ENCODE results near the gene CETP.
"Not testable (repeated sequence)": the region's sequence is repeated elsewhere in the genome, so short reads cannot be mapped to it uniquely, and the experiment has no call there.

Gene CETP

DNA sequence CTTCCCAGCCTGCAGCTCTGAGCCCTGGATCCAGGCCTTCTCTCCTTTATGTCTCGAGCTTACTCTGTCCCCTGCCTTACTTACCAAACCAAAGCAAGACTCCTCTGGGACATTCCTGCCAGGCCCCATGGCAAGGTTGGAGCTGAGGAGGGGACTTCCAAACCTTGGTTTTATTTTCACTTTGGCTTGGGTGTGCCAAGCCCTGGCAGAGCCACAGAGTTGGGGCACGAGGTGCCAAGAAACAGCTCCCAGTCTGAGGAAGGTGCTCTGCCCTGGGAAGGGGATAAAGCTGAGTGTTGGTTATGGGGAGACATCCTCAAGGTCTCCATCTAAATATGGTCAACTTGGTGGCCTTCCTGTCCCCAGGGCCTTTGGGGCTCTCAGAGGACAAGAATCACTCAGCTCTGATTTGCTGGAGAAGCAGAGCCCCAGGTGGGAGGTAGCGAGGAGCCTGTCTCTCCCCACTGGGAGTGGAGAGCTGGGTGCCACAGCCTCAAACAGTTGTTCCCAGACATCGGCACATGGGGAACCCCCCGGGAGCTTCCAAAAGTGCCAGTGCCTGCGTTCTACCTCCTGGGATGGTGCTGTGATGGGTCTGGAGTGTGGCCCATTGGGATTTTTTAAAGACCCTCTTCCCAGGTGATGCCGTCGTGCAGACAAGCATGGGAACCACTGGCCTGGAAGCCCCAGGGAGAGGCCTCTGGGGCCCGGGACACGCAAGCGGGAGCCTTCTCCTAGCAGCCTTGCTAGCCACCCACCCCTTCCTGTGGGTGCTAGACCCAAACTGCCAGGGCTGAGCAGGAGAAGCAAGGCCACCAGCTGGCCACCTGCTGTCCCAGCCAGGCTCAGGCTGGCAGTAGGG, 37.9 kb downstream of the CETP start:
- DNase-seq: no peak

DNA sequence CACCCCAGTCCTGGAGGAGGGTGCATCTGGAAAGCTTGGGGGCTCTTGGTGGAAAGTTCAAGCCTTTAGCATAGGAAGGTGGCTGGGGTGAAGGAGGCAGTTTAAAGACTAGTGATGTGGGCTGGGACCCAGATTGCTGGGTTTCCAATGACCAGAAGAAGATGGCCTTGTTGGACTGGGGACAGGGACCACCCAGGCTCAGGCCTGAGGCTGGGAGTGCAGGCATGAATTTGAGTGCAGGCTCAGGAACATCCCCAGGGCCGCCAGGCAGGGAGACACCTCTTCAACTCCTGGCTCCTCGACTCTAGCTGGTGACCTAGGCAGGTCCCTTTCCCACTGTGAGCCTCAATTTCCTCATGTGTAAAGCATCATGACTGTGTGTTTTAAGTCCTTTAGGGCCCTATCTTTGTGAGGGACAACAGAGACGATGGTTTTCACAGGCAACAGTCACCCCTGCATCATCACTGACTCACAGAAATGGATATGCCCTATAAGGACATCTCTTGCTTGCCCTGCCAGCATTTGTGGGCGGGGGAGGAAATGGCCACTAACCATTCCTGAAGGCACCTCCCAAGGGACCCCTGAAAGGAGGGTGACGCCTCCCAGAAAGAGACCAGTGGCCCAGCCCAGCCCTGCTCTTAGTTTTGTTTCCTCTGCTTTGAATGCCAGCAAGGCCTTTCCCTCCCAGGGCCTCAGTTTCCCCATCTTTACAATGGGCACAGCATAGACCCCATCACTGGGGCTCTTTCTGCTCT, 38.7 kb downstream of the CETP start:
- DNase-seq: peak; percentile 99

GRCh38 chr16:57001026-57001679, 39.4 kb downstream of the CETP start:
- DNase-seq: no peak

GRCh38 chr16:57003439-57004386, 42.0 kb downstream of the CETP start:
- no peak for DNase-seq

DNA sequence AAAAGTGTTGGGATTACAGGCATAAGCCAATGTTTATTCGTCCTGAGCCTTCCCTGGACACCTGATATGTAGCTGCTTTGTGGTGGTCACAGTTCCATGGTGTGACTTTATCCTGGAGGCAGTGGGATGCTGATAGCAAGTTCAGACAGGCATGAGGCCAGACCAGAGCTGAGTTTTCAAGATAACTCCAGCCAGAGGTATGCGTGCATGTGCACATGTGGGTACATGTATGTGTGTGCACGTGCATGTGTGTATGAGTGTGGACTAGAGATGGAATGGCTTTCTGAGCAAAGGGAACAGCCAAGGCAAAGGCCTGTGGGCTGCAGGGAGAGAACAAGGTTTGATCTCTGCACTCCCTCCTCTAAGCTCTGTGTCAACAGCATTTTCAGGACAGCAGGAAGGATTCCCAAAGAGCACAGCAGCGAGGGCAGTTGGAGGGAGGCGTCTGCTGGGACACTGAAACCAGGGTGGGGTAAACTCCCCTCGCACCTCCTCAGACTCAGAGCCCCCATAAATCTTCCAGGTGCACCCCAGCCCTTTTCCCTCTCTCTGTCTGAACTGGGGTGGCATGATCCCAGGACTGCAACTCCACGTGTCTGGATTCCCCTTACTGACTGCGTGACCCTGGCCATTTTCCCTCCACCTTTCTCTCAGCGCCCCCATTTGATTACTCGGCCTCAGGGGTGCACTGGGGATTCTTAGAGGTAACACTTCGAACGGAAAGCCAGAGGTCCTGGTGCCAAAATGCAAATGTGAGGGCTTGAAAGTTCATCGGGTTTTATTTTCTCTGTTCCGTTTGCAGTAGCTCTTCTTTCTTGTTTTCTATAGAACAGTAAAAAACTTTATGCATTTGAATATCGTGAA, 42.9 kb downstream of the CETP start:
- DNase-seq: no peak

DNA sequence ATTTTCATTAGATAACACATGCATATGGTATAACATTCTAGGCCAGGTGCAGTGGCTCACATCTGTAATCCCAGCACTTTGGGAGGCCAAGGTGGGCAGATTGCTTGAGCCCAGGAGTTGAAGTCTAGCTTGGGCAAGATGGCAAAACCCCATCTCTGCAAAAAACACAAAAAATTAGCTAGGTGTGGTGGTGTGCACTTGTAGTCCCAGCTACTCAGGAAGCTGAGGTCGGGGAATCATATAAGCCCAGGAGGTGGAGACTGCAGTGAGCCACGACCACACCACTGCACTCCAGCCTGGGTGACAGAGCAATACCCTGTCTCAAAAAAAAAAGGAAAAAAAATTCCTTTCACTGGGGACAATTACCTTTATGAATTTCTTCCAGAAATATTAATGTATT, 43.8 kb downstream of the CETP start:
- not testable (repeated sequence) for DNase-seq

- DNase-seq: no peak
Measured at GRCh38 chr16:57007050-57007449, 45.3 kb downstream of the CETP start.

DNA sequence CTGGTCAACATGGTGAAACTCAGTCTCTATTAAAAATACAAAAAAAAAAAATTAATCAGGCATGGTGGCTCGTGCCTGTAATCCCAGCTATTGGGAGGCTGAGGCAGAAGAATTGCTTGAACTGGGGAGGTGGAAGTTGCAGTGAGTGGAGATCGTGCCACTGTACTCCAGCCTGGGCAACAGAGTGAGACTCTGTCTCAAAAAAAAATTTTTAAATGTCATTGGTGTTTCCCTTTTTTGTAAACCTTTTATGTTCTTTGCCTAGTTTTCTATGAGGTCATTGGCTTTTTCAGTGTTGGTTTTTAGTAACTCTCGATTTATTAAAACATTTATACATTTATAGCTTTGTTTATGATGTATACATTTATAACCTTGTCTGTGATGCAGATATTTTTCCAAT, 45.8 kb downstream of the CETP start:
- DNase-seq: no peak

GRCh38 chr16:57008440-57008839, 46.7 kb downstream of the CETP start:
- DNase-seq: no peak

DNA sequence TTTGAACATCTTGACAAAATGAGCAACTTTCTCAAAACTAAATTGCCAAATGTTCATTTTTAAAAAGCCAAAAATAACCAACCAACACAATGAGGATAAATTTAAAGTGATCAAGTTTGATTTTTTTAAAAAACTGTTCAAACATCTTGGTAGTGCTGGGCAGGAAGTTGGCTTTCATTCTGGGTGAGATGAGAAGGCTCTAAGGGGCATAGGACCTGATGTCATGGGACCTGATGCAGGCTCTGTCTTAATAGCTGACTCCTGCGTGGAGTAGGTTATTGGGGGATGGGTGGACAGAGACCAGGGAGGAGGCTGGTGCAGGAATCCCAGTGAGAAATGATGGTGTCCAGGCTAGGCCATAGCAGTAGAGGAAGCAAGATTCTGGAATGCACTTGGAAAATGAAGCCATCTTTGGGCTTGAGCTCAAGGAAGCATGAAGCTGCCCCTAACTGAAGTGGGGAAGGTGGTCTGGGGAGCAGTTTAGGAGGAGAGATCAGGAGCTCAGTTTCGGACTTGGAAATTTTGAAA, 48.0 kb downstream of the CETP start:
- no peak for DNase-seq

- DNase-seq: no peak
Measured at GRCh38 chr16:57012353-57012752, 50.6 kb downstream of the CETP start.

DNA sequence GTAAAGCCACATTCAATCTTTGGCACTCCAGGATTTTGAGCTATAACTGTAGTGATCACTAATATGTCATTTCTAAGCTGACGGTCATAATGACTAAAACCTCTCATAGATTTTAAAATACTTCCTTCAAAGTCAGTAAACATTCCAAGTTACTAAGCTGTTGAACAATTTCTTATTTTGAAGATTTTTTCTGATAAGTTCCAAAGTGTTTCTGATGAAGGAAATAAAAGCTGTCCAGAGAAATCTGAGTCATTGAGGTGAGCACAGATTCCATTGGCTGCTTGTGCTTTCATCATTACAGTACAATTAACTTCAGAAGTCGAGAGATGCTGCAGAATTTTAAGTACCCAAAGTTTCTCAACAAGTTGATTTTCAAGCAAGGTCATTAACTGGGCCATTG, 51.5 kb downstream of the CETP start:
- DNase-seq: peak; percentile 33

DNA sequence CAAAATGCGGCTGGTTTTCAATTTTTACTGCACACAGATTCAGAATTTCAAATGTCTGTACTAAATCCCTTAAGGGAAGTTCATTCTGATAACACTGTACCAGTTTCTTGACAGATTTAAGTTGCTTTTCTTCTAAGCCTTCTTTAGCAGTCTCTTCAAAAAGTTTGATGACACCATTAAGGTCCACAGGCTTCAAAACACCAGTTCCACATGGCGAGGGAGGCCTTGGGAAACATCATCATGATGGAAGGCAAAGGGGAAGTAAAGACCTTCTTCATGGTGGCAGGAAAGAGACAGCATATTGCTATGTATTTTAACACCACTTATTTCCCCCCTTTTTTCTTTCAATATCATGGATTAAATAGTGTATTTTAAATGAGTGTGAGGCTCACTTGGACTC, 52.2 kb downstream of the CETP start:
- DNase-seq: no peak

DNA sequence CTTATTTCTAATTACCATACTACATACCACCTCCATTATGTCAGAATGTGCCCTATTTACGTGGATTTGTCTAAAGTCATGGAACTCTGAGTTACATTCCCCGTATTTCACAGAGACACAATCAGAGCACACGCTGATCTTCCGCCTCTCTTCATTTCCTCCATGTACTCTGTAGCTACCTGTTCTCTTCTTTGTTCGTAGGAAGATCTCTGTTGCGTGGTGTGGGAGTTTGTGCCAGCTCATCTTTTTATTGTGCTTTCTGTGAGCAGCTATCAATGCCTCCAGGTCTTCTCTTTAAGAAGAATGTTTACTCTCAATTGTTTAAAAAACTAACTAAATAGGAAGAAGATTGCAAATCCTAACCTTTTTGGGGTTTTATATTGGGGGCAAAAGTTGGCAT, 54.6 kb downstream of the CETP start:
- DNase-seq: no peak

GRCh38 chr16:57016831-57017230, 55.1 kb downstream of the CETP start:
- no peak for DNase-seq

DNA sequence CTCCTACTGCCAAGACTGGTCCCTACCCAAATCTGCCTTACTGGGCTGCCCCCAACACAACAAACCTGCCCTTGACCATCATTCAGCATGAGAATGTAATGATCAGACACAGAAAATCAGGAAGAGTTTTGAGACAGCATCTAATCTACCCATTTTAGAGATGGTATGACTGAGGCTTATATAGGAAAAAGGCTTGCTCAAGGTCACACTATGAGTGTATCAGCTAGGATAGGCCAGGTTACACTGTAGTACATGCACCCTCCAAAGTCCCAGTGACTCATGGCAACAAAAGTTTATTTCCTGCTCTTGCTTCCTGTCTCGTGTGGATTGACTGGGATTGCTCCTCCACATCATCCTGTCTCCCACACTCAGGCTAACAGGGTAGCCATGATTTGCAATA, 55.5 kb downstream of the CETP start:
- no peak for DNase-seq

DNA sequence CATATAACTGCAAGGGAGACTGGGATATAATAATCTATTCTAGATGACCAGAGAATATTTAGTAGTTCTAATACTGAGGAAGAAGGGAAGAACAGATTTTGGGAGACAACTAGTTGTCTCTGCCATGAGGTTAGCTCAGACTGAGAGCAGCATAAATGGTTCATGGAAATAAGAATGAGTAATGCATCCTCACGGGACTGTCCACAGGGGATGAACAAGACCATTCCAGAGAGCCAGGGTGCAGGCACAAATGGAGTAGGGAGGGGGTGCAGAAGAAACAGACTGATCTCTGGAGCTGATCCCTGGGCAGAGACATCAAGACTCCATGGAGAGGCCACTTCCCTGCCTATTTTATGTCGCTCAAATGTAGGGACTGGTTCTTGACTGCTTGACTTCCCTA, 58.0 kb downstream of the CETP start:
- DNase-seq: peak; percentile 37

DNA sequence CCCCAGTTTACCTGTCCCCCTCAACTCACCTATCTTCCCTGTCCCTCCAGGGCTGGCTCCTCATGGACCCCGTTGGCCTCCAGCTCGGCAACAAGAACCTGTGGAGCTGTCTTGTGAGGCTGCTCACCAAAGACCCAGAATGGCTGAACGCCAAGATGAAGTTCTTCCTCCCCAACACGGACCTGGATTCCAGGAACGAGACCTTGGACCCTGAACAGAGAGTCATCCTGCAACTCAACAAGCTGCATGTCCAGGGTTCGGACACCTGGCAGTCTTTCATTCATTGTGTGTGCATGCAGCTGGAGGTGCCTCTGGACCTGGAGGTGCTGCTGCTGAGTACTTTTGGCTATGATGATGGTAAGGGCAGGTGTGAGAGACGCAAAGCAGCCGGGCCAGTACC, 58.9 kb downstream of the CETP start:
- DNase-seq: no peak

GRCh38 chr16:57021757-57022156, 60.0 kb downstream of the CETP start:
- no peak for DNase-seq

DNA sequence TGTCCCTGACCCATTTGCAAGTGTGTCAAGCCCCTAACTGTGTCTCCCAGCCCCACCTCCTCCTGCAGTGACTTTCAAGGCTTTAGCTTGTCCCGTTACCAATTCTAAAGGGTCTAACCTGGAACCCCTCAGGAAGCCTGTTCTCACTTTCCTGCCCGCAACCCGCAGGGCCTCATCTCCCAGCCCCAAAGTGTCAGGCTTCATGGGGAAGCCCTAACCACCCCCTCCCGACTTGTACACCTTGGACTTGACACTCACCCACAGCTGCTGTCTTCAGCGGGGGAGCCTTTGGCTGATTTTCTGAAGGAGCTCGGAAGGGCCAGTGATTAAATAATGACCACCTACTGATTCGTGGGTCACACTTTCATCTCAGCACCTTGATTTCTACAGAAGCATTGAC, 60.7 kb downstream of the CETP start:
- no peak for DNase-seq

Data from fibroblast of skin of scalp (primary cell).